ENCODE measurements around the gene TFAP2E. TPM values are rescaled to one million over a fixed set of nuclear protein-coding genes. Genes with fewer than 3 reads are reported as not detected.

Gene TFAP2E
- total RNA-seq, 3 donors from 2014 or later: 0.27 to 0.79 (median 0.67) TPM

- peak; percentile 1 for TF ChIP-seq CTCF (IDR thresholded peaks at IDR 0.05)
- ATAC-seq: no peak
- Histone ChIP-seq H3K4me1 (ENCODE audit: low read depth) (no peaks in the 10 kb centered on the region), H3K36me3 (ENCODE audit: low read depth) (no peaks in the 10 kb centered on the region), H3K9me3 (no peaks in the 10 kb centered on the region), H3K4me3 (no peak overlapping the region)
- no peak for DNase-seq
- intact Hi-C loops (cut with DNase I, micrococcal nuclease): loop anchor here (5.0 to 10.0 kb wide), 3 partner anchors 113 to 210 kb away; partner anchors contain the start of gene C1orf216 (in 1 of the 2)
These were observed 8.0 kb upstream of the TFAP2E start for GRCh38 chr1:35564884-35565741.

GRCh38 chr1:35565742-35566133 is 7.4 kb upstream of the TFAP2E start:
- ATAC-seq: no peak
- no peaks in the 10 kb centered on the region for H3K9me3 ChIP-seq
- no peak overlapping the region for H3K4me3 ChIP-seq
- no peaks in the 10 kb centered on the region for H3K4me1 ChIP-seq (ENCODE audit: low read depth)
- no peak for DNase-seq
- intact Hi-C loops (cut with DNase I, micrococcal nuclease): loop anchor here (5.0 to 10.0 kb wide), 3 partner anchors 113 to 209 kb away; partner anchors contain the start of gene C1orf216 (in 1 of the 2)
- H3K36me3 ChIP-seq (ENCODE audit: low read depth): no peaks in the 10 kb centered on the region
- TF ChIP-seq CTCF (IDR thresholded peaks at IDR 0.05): no peak

GRCh38 chr1:35567947-35568558 is 5.1 kb upstream of the TFAP2E start:
- no peak for ATAC-seq
- Histone ChIP-seq H3K36me3 (ENCODE audit: low read depth) (no peaks in the 10 kb centered on the region), H3K9me3 (no peaks in the 10 kb centered on the region), H3K4me1 (ENCODE audit: low read depth) (peaks cover 3% of the 10 kb centered on the region), H3K4me3 (no peak overlapping the region)
- DNase-seq: no peak
- intact Hi-C loops (cut with DNase I, micrococcal nuclease): loop anchor here (5.0 to 10.0 kb wide), 3 partner anchors 116 to 207 kb away; partner anchors contain the start of gene C1orf216 (in 1 of the 2)
- TF ChIP-seq CTCF (IDR thresholded peaks at IDR 0.05): no peak

GRCh38 chr1:35568975-35569395 is 4.1 kb upstream of the TFAP2E start:
- Histone ChIP-seq H3K36me3 (ENCODE audit: low read depth) (no peaks in the 10 kb centered on the region), H3K4me1 (ENCODE audit: low read depth) (peaks cover 8% of the 10 kb centered on the region), H3K9me3 (no peaks in the 10 kb centered on the region), H3K4me3 (no peak overlapping the region)
- peak; percentile 65 for TF ChIP-seq CTCF (IDR thresholded peaks at IDR 0.05)
- peak; percentile 77 for ATAC-seq
- peak in 2 of 3 donors; percentile 69 to 82 for DNase-seq
- intact Hi-C loops (cut with DNase I, micrococcal nuclease): loop anchor here (5.0 to 10.0 kb wide), 3 partner anchors 117 to 206 kb away; partner anchors contain the start of gene C1orf216 (in 1 of the 2)

- H3K4me3 ChIP-seq: no peak overlapping the region
- no peak for DNase-seq
- no peak for ATAC-seq
- TF ChIP-seq CTCF (IDR thresholded peaks at IDR 0.05): no peak
- peaks cover 8% of the 10 kb centered on the region for H3K4me1 ChIP-seq (ENCODE audit: low read depth)
- no peaks in the 10 kb centered on the region for H3K9me3 ChIP-seq
- intact Hi-C loops (cut with DNase I, micrococcal nuclease): loop anchor here (5.0 to 10.0 kb wide), 3 partner anchors 118 to 205 kb away; partner anchors contain the start of gene C1orf216 (in 1 of the 2)
- H3K36me3 ChIP-seq (ENCODE audit: low read depth): no peaks in the 10 kb centered on the region
These were observed 3.2 kb upstream of the TFAP2E start for GRCh38 chr1:35569936-35570335.

All from mucosa of descending colon (tissue), 3 donors.